GM21360 (cell line): Measurements from ENCODE around the gene HCRTR1.

ENCODE experiments used
- ATAC-seq: cut with Tn5 transposase; IDR thresholded peaks from one replicate; pipeline ENCODE4 v1.9.1; 2021; ENCODE audit warnings: mild to moderate bottlenecking, moderate library complexity; ENCODE audit not compliant: unreplicated experiment

Gene HCRTR1

GRCh38 chr1:31648641-31649357, 31.3 kb downstream of the HCRTR1 start:
- ATAC-seq: no peak

- no peak for ATAC-seq
These were observed 32.9 kb downstream of the HCRTR1 start for GRCh38 chr1:31650161-31651088.

- ATAC-seq: no peak
These were observed 33.6 kb downstream of the HCRTR1 start for GRCh38 chr1:31651089-31651420.

DNA sequence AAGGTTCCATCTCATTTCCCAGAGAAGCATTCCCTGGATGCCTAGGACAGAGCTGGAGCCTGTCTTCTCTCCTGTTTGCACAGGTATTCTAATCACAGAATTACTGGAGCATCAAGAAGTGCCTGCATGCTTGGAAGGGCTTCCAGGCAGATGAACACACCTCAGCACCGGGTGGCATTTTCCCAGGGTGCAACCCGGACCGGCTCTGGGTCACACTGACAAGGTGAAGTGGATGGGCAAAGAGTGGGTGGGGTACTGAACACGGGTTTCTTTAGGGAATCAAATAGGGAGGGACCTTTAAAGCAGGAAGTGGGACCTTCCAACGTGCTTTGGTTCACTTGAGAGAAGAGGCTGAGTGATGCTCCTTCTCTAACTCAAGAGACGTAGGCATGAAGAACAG, 34.3 kb downstream of the HCRTR1 start:
- no peak for ATAC-seq

DNA sequence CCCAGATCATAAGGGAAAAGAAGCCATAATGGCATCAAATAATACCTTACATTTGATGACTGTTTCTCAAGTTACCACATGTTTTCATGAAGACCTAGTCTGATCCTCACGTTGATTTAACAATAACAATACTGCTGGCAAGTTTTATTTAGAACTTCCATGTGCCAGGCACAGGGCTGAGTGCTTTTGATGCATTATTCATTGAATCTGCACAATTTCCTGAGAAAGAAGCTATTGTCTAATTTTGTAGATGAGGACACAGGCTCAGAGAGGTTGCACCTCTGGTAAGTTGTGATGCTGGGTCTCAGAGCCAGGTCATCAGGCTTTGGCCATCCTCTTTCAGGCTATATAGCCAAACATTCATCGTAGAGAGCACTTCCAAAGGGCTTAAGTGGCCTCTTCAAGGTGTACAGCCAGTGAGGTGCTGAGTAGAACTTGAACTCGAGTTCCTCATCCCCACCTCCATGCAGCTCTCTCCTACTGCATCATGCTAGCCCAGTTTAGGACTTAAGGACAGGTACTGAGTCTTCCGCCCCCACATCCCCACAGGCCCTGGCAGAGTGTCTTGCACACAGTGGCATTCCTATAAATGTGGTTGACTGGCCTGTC, 35.5 kb downstream of the HCRTR1 start:
- no peak for ATAC-seq

- no peak for ATAC-seq
These were observed 36.4 kb downstream of the HCRTR1 start for GRCh38 chr1:31653717-31654473.

DNA sequence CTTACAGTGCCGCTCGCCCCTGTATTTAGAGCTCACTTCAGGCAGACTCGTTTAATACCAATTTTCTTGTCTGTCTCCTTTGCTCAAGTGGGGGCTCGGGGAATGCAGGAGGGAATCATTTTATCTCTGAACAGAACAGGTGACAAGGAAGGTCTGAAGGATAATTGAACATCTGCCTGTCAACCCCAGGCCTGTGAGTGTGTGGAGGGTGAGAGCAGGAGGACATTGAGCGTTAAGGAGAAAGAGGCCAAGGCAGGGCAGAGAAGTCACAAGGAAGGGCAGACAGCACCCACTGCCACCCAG, 36.9 kb downstream of the HCRTR1 start:
- no peak for ATAC-seq

DNA sequence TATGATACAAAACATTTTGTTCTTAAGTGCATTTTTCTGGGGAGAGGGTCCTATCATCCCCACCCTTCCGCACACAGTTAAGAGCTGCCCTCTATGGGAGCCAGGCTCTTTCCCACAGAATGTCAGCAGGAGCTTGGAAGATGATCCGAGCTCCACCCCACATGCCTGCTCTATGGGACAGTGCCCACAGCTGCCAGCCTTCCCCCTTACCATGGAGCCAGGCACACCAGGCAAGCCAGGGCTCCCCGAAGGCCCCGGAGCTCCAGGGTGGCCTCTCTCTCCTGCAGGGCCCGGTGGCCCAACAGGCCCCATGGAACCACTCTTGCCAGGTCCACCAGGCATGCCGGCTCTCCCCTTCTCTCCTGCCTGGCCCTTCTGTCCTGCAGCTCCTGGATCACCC, 37.6 kb downstream of the HCRTR1 start:
- ATAC-seq: no peak

DNA sequence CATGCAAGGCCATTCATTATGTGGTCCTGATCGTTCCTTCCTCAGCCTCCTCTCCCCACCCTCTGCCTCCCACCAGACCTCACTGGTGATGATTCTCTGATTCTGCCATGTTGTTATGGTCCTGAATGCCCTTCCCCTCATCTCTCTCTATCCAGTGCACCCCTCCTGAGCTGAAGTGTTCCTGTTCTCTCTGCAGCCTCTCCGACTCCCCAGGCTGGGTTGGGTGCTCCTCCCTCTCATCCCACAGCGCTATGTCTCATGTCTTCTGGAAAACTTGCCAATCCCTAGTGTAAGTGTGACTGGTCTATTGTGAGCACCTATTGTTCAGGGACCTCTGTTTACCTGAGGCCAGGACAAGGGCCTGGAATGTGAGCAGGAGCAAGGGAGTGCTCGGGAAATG, 38.3 kb downstream of the HCRTR1 start:
- ATAC-seq: no peak

DNA sequence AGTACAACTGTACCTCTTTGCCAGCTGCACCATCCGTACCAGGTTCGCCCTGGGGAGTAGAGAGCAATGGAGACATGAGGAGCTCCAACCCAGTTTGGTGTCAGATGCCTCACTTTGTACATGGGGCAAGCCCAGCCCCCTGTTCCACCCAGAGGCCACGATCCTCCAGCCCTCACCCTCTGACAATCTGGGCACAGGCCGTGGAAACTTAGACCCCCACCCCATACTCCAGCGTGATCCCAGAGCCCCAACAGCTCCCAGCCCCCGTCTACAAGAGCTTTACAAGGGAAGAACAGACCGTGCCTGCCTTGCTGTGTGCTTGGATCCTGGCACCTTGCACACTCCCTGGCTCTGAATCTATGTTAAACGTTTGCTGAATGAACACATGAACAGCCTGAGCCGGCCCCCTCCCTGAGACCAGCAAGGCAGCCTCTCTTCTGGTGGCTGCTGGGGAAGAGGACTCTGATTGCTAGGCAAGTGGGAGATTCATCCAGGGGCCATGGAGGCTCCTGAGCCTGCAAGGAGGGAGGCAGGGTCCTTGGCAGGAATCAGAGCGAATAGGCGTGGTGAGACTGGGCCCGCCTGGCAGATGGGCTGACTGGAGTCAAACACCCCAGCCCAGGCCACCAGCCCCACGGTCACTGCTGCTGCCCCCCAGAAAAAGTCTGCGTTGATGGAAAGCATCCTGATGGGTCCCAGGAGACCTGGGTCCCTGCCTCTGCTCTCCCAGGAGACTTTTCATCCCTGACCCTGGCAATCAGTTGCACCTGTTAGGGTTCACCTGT, 39.7 kb downstream of the HCRTR1 start:
- ATAC-seq: no peak

- ATAC-seq: no peak
These were observed 40.6 kb downstream of the HCRTR1 start for GRCh38 chr1:31657972-31658510.

DNA sequence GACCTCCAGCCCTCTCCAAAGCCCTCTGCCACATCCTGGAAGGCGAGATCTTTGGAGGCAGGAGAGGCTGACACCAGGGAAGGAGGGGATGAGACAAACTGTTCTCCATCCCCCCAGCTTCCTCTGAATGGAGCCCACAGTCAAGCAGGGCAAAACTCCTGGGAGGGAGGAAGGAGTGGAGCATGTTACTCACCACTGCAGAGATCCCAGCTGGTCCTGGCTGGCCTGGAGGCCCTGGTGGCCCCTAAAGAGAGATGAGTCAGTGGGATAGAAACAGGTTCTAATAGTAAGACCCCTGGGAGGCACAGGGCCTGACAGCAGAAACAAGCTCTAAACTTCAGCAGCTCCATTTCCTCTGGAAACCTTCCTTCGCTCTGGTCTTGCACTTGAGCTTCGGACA, 41.2 kb downstream of the HCRTR1 start:
- no peak for ATAC-seq

GRCh38 chr1:31659889-31660288, 42.4 kb downstream of the HCRTR1 start:
- no peak for ATAC-seq

GRCh38 chr1:31660871-31661455, 43.5 kb downstream of the HCRTR1 start:
- ATAC-seq: no peak

- no peak for ATAC-seq
These were observed 44.4 kb downstream of the HCRTR1 start for GRCh38 chr1:31661856-31662255.

DNA sequence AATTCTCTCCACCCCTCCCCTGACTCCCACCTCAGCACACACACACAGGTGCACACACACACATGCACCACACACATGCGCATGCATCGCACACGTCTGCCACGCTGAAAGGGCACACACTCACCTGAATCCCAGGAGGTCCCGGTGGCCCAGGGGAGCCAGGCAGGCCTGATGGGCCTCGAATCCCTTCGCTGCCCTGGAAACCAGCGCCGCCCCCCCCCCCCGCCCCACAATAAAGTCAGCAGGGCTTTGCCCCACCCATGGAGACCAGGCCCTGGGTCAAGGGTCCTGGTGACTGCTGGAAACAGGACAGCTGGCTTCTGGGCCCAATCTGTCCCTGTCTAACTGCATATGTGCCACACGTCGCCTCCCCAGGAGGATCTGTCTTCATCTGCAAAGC, 45.0 kb downstream of the HCRTR1 start:
- no peak for ATAC-seq

- no peak for ATAC-seq
These were observed 46.3 kb downstream of the HCRTR1 start for GRCh38 chr1:31663622-31664452.

DNA sequence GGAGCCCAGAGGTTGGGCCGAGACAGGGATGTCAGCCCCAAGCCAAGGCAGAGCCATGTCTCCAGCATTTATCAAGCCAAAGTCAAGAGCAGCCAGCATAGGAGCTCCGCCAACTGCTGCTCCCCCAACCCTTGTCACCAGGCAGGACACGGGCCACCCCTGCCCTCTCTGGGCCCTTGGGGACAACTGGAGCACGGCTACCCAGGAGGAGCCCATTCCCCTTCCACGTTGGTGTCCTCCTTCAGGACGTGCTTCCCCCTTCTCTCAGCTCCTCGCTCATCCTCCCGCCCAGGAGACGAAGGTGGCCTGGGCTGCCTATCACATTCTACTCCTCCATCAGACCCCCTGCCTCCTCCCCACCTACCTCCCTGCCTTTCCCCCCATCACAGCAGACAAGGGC, 47.0 kb downstream of the HCRTR1 start:
- ATAC-seq: no peak

DNA sequence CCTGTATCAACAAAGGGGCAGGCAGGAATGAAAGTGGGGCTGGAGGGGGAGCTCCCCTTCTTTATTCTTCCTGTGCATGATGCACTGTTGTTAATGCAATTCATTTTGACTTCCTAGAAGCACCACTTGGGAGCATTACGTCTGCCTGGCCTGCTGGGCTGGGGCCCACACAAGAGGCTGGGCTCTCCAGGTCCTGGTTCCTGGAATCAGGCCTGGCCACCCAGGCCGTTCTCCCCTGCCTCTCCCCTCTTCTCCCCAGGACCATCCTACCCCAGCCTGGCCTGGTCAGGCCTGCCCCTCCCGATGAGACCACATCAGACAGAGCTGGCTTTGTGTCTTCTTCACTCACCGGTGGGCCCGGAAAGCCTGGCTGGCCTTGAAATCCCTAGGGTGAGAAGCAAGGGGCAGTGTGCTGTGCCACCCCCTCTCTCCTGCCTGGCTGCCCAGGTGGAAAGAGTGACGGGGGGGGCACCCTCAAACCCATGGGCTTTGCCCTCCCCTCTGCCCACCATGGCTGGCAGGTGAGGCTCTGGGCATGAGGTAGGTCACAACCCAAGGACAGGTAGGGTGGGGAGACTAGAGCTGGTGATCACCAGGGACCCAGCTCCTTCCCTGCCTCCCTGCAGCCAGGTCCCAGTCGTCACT, 47.9 kb downstream of the HCRTR1 start:
- no peak for ATAC-seq
